ENCODE data around the gene CRIM1.

The CRIM1 gene

GRCh38 chr2:36513661-36514060 lies 158.1 kb downstream of the CRIM1 start:
- DNase-seq: no peak

GRCh38 chr2:36515538-36515937 lies 160.0 kb downstream of the CRIM1 start:
- no peak for DNase-seq

- DNase-seq: no peak
Observed at GRCh38 chr2:36516136-36516870, 160.7 kb downstream of the CRIM1 start.

GRCh38 chr2:36520431-36520830 lies 164.9 kb downstream of the CRIM1 start:
- DNase-seq: no peak

GRCh38 chr2:36523153-36523552 lies 167.6 kb downstream of the CRIM1 start:
- no peak for DNase-seq

GRCh38 chr2:36525245-36525644 lies 169.7 kb downstream of the CRIM1 start:
- DNase-seq: no peak

GRCh38 chr2:36526226-36526625 lies 170.6 kb downstream of the CRIM1 start:
- no peak for DNase-seq

GRCh38 chr2:36528274-36528673 lies 172.7 kb downstream of the CRIM1 start:
- no peak for DNase-seq

GRCh38 chr2:36528766-36529392 lies 173.3 kb downstream of the CRIM1 start:
- DNase-seq: no peak

GRCh38 chr2:36530178-36530982 lies 174.8 kb downstream of the CRIM1 start:
- no peak for DNase-seq

GRCh38 chr2:36530983-36531354 lies 175.4 kb downstream of the CRIM1 start:
- DNase-seq: no peak

GRCh38 chr2:36534275-36534799 lies 178.8 kb downstream of the CRIM1 start:
- DNase-seq: no peak

GRCh38 chr2:36535099-36535498 lies 179.5 kb downstream of the CRIM1 start:
- DNase-seq: no peak

- DNase-seq: no peak
Observed at GRCh38 chr2:36536776-36537175, 181.2 kb downstream of the CRIM1 start.

GRCh38 chr2:36538335-36538734 lies 182.8 kb downstream of the CRIM1 start:
- DNase-seq: peak in 2 of 56 donors; percentile 14 to 19

GRCh38 chr2:36539631-36540030 lies 184.1 kb downstream of the CRIM1 start:
- no peak for DNase-seq

GRCh38 chr2:36540986-36541754 lies 185.6 kb downstream of the CRIM1 start:
- no peak for DNase-seq

- no peak for DNase-seq
Observed at GRCh38 chr2:36541891-36542595, 186.5 kb downstream of the CRIM1 start.

GRCh38 chr2:36544638-36545338 lies 189.2 kb downstream of the CRIM1 start:
- DNase-seq: no peak

- DNase-seq: no peak
Observed at GRCh38 chr2:36545871-36546416, 190.4 kb downstream of the CRIM1 start.
